Pancreas (tissue), 10 donors: ENCODE measurements around the gene NLRP6. TPM values are rescaled to one million over a fixed set of nuclear protein-coding genes. Genes with fewer than 3 reads are reported as not detected.

Source experiments
- ATAC-seq, 4 donors: fragments of 200-7000 bp; cut with Tn5 transposase; one replicate each; pipeline versions ENCODE4 v1.8.0 to v1.9.1; 2020; ENCODE audit warnings: mild to moderate bottlenecking in 4 of 4, moderate library complexity in 4 of 4
- DNase-seq, 6 donors: peaks; one replicate each; pipeline ENCODE4 v3.0.0-alpha.2; 2020
- FAIRE-seq: peaks from 2 replicates; lab custom pipeline; 2012; peaks lifted over from hg19 to GRCh38; lab: Jason Lieb, UNC
- H3K27ac ChIP-seq, 4 donors: fragments of 200-600 bp; sonication (generic); 1 replicate in 3 of 4; 2 replicates in 1 of 4; pipeline versions ENCODE4 v1.5.0 to v1.8.0; 2020
- H3K27me3 ChIP-seq, 4 donors: fragments of 200-600 bp; one replicate each; pipeline ENCODE4 v1.8.0; 2021
- H3K36me3 ChIP-seq, 3 donors: fragments of 200-600 bp; sonication (generic) in 1 of 3; one replicate each; pipeline versions ENCODE4 v1.5.0 to v1.8.0; 2020 to 2021
- H3K4me1 ChIP-seq, 3 donors: fragments of 200-600 bp; one replicate each; pipeline ENCODE4 v1.8.0; 2021
- H3K4me3 ChIP-seq, 4 donors: fragments of 200-600 bp; sonication (generic) in 2 of 4; one replicate each; pipeline versions ENCODE4 v1.5.0 to v1.8.0; 2020 to 2021
- H3K9me3 ChIP-seq, 4 donors: fragments of 200-600 bp; one replicate each; pipeline ENCODE4 v1.8.0; 2021
- CTCF ChIP-seq, 4 donors: fragments of 200-600 bp; sonication (generic) in 3 of 4; IDR thresholded peaks; one replicate each; pipeline versions ENCODE4 v1.5.0 to v1.8.0; 2021; ENCODE audit warnings: antibody characterized with exemption in 4 of 4
- WGBS, 2 donors: extraction: QIAGEN DNeasy Blood & Tissue Kit; methylation state at CpG; one replicate each; pipeline ENCODE4 v1.1.7; 2013; 5-methylcytosine and 5-hydroxymethylcytosine counted together
- intact Hi-C, 3 donors: fragments of 100-400 bp; cut with DNase I; formaldehyde crosslinking; loops; one replicate each; pipeline versions ENCODE4 v1.11.1 to v1.14.2; 2022
- polyA plus RNA-seq, 2 donors: library from polyadenylated mRNA; stranded (reverse); fragments of 200-250 nt; gene quantifications; one replicate each; pipeline ENCODE4 v1.2.3, GENCODE V29; 2013
- total RNA-seq, 6 donors: library from RNA; stranded (reverse); fragmentation: NEBNext Ultra II Directional in 4 of 6; extraction: Animal tissue kit (Norgen Biotek cat#: 25700) in 4 of 6; gene quantifications; one replicate each; pipeline versions ENCODE4 v1.2.1 to v1.2.4, GENCODE V29; 2021 to 2023
- donor health status: healthy with polysubstance abuse.
- donor health status: DM: no; HTN: no; CAD: no; lungs with moderate emphysema.
- donor health status: DM: no; HTN: no; CAD: no.
- donor health status: control.
- donor health status: control.
- donor health status: Bipolar disorder and iron deficiency.
- donor health status: DM: yes; HTN: yes; CAD: no.
- donor health status: DM: no; HTN: no; CAD: no.
- donor health status: DM: no; HTN: no; CAD: no.
- donor health status: DM: yes; HTN: yes; CAD: no.

NLRP6 gene
- total and polyA plus RNA-seq, 8 donors: 0.05 to 0.23 (median 0.19) TPM; not detected in 2

- FAIRE-seq: no peak
- H3K27ac ChIP-seq: no peak overlapping the region
Measured at GRCh38 chr11:334264-334994, 56.2 kb downstream of the NLRP6 start.

More at GRCh38 chr11:334264-334994, 56.2 kb downstream of the NLRP6 start:
- peak in 2 of 4 donors; percentile 40 to 53 for ATAC-seq
- no peak for TF ChIP-seq CTCF (IDR thresholded peaks at IDR 0.05)
- H3K36me3 ChIP-seq: no peaks in the 10 kb centered on the region
- H3K4me3 ChIP-seq: no peak overlapping the region
- no peaks in the 10 kb centered on the region for H3K4me1 ChIP-seq
- no peak for DNase-seq
- H3K9me3 ChIP-seq: no peaks in the 10 kb centered on the region
- 72 to 74% methylated on average over 25 of the region's 25 CpGs for WGBS, 2 donors
- H3K27me3 ChIP-seq: no peaks in the 10 kb centered on the region
- intact Hi-C loops: no loop called here

Other genes starting within 250 kb of the NLRP6 start
- gene SCGB1C1, start 85.3 kb upstream of the NLRP6 start, total RNA-seq: under 1 TPM in 3 of 6 donors, not detected in 3; 0.41 to 0.70 (median 0.63) TPM
- 1 to 10 TPM in 1 of 2 donors, not detected in 1; 1.1 TPM for gene SCGB1C1, start 85.3 kb upstream of the NLRP6 start, polyA plus RNA-seq
- 10 to 100 TPM; 29.8 to 53.4 (median 48.8) TPM for gene BET1L, start 71.0 kb upstream of the NLRP6 start, total RNA-seq
- gene BET1L, start 71.0 kb upstream of the NLRP6 start, polyA plus RNA-seq: 10 to 100 TPM; 27.7 to 30.7 TPM
- 10 to 100 TPM; 29.7 to 49.3 (median 40.9) TPM for gene RIC8A, start 70.7 kb upstream of the NLRP6 start, total RNA-seq
- 10 to 100 TPM; 39.6 to 47.1 TPM for gene RIC8A, start 70.7 kb upstream of the NLRP6 start, polyA plus RNA-seq
- 10 to 100 TPM in 4 of 6 donors, 1 to 10 TPM in 2; 7.7 to 13.2 (median 10.9) TPM for gene SIRT3, start 42.1 kb upstream of the NLRP6 start, total RNA-seq
- 10 to 100 TPM; 21.4 to 25.1 TPM for gene SIRT3, start 42.1 kb upstream of the NLRP6 start, polyA plus RNA-seq
- 10 to 100 TPM; 35.5 to 48.3 (median 41.9) TPM for gene PSMD13, start 41.4 kb upstream of the NLRP6 start, total RNA-seq
- gene PSMD13, start 41.4 kb upstream of the NLRP6 start, polyA plus RNA-seq: 100 to 1,000 TPM in 1 of 2 donors, 10 to 100 TPM in 1; 97.5 to 118 TPM
- 100 to 1,000 TPM in 4 of 6 donors, 10 to 100 TPM in 1, 1 to 10 TPM in 1; 8.9 to 534 (median 198) TPM for gene PGGHG, start 10.7 kb downstream of the NLRP6 start, total RNA-seq
- 1,000 to 10,000 TPM; 1,516 to 4,700 TPM for gene PGGHG, start 10.7 kb downstream of the NLRP6 start, polyA plus RNA-seq
- not detected for gene IFITM5, start 21.1 kb downstream of the NLRP6 start, total RNA-seq
- gene IFITM5, start 21.1 kb downstream of the NLRP6 start, polyA plus RNA-seq: 1 to 10 TPM in 1 of 2 donors, under 1 TPM in 1; 0.56 to 1.2 TPM
- gene IFITM2, start 29.4 kb downstream of the NLRP6 start, total RNA-seq: 100 to 1,000 TPM in 2 of 6 donors, 10 to 100 TPM in 4; 32.1 to 120 (median 63.6) TPM
- gene IFITM2, start 29.4 kb downstream of the NLRP6 start, polyA plus RNA-seq: 100 to 1,000 TPM; 169 to 182 TPM
- 10 to 100 TPM in 5 of 6 donors, 1 to 10 TPM in 1; 10.0 to 45.2 (median 18.9) TPM for gene IFITM1, start 35.6 kb downstream of the NLRP6 start, total RNA-seq
- gene IFITM1, start 35.6 kb downstream of the NLRP6 start, polyA plus RNA-seq: 10 to 100 TPM; 40.7 to 54.5 TPM
- 100 to 1,000 TPM in 4 of 6 donors, 10 to 100 TPM in 2; 86.4 to 292 (median 135) TPM for gene IFITM3, start 42.5 kb downstream of the NLRP6 start, total RNA-seq
- gene IFITM3, start 42.5 kb downstream of the NLRP6 start, polyA plus RNA-seq: 100 to 1,000 TPM; 300 to 429 TPM
- gene B4GALNT4, start 91.1 kb downstream of the NLRP6 start, total RNA-seq: 1 to 10 TPM in 5 of 6 donors, under 1 TPM in 1; 0.95 to 4.8 (median 1.8) TPM
- 10 to 100 TPM in 1 of 2 donors, 1 to 10 TPM in 1; 6.8 to 25.9 TPM for gene B4GALNT4, start 91.1 kb downstream of the NLRP6 start, polyA plus RNA-seq
- gene PKP3, start 115.8 kb downstream of the NLRP6 start, total RNA-seq: 10 to 100 TPM; 23.4 to 36.1 (median 26.2) TPM
- 10 to 100 TPM; 33.8 to 50.5 TPM for gene PKP3, start 115.8 kb downstream of the NLRP6 start, polyA plus RNA-seq
- 10 to 100 TPM; 39.2 to 62.1 (median 46.9) TPM for gene SIGIRR, start 136.6 kb downstream of the NLRP6 start, total RNA-seq
- gene SIGIRR, start 136.6 kb downstream of the NLRP6 start, polyA plus RNA-seq: 100 to 1,000 TPM; 138 to 158 TPM
- 10 to 100 TPM in 4 of 6 donors, 1 to 10 TPM in 2; 6.2 to 32.1 (median 12.5) TPM for gene ANO9, start 163.6 kb downstream of the NLRP6 start, total RNA-seq
- gene ANO9, start 163.6 kb downstream of the NLRP6 start, polyA plus RNA-seq: 10 to 100 TPM; 46.2 to 68.7 TPM
- 10 to 100 TPM; 11.3 to 17.4 (median 15.2) TPM for gene PTDSS2, start 171.9 kb downstream of the NLRP6 start, total RNA-seq
- gene PTDSS2, start 171.9 kb downstream of the NLRP6 start, polyA plus RNA-seq: 10 to 100 TPM; 24.7 to 44.7 TPM
- gene RNH1, start 228.8 kb downstream of the NLRP6 start, total RNA-seq: 10 to 100 TPM; 38.9 to 65.1 (median 59.1) TPM
- gene RNH1, start 228.8 kb downstream of the NLRP6 start, polyA plus RNA-seq: 10 to 100 TPM; 66.8 to 87.7 TPM